NCI-H128 (cell line): ENCODE measurements around the gene SCML1.

Source experiments
- DNase-seq: peaks from one replicate; lab custom pipeline; 2025; ENCODE audit not compliant: unreplicated experiment; lab: John Stamatoyannopoulos, UW

SCML1 gene

GRCh38 chrX:17788956-17789562 lies 51.8 kb downstream of the SCML1 start:
- no peak for DNase-seq

GRCh38 chrX:17792826-17793225 lies 55.5 kb downstream of the SCML1 start:
- DNase-seq: no peak

- no peak for DNase-seq
These were observed 61.6 kb downstream of the SCML1 start for GRCh38 chrX:17798921-17799320.

GRCh38 chrX:17801431-17801830 lies 64.1 kb downstream of the SCML1 start:
- no peak for DNase-seq

- no peak for DNase-seq
These were observed 65.5 kb downstream of the SCML1 start for GRCh38 chrX:17802756-17803155.

- no peak for DNase-seq
These were observed 66.2 kb downstream of the SCML1 start for GRCh38 chrX:17803449-17803848.
